GM23248 (cell line): Measurements from ENCODE around the gene ACOT11. TPM values are rescaled to one million over a fixed set of nuclear protein-coding genes. Genes with fewer than 3 reads are reported as not detected.
"Not testable (repeated sequence)": the region's sequence is repeated elsewhere in the genome, so short reads cannot be mapped to it uniquely, and the experiment has no call there.

Experiments used
- DNase-seq: peaks from one replicate; pipeline ENCODE4 v3.0.0-alpha.2; 2015
- H2AFZ ChIP-seq: fragments of 200-600 bp; sonication (generic); 2 replicates; pipeline ENCODE4 v1.6.1; 2016; ENCODE audit warnings: antibody characterized with exemption
- H3F3A ChIP-seq: fragments of 200-600 bp; sonication (generic); 2 replicates; pipeline ENCODE4 v1.6.1; 2016; ENCODE audit warnings: mild to moderate bottlenecking, antibody characterized with exemption, mixed run types; ENCODE audit not compliant: insufficient read depth
- H3K27ac ChIP-seq: fragments of 200-600 bp; sonication (generic); 2 replicates; pipeline ENCODE4 v1.5.1; 2016; ENCODE audit warnings: mild to moderate bottlenecking
- H3K27me3 ChIP-seq: fragments of 200-600 bp; sonication (generic); replicated peaks from 2 replicates; pipeline ENCODE4 v1.6.1; 2016; ENCODE audit warnings: mild to moderate bottlenecking; ENCODE audit not compliant: insufficient read depth
- H3K36me3 ChIP-seq: fragments of 200-600 bp; sonication (generic); 2 replicates; pipeline ENCODE4 v1.6.1; 2016; ENCODE audit warnings: low read depth, mild to moderate bottlenecking
- H3K4me1 ChIP-seq: fragments of 200-600 bp; sonication (generic); 2 replicates; pipeline ENCODE4 v1.6.1; 2016; ENCODE audit warnings: mild to moderate bottlenecking; ENCODE audit not compliant: insufficient read depth
- H3K4me2 ChIP-seq: fragments of 200-600 bp; sonication (generic); one replicate; pipeline ENCODE4 v1.6.1; 2016; ENCODE audit warnings: mild to moderate bottlenecking; ENCODE audit not compliant: unreplicated experiment
- H3K4me3 ChIP-seq: fragments of 200-600 bp; sonication (generic); 2 replicates; pipeline ENCODE4 v1.5.1; 2016; ENCODE audit warnings: mild to moderate bottlenecking
- H3K79me2 ChIP-seq: fragments of 200-600 bp; sonication (generic); 2 replicates; pipeline ENCODE4 v1.6.1; 2016; ENCODE audit warnings: mild to moderate bottlenecking; ENCODE audit not compliant: insufficient read depth
- H3K9ac ChIP-seq: fragments of 200-600 bp; sonication (generic); 2 replicates; pipeline ENCODE4 v1.6.1; 2016; ENCODE audit warnings: mild to moderate bottlenecking
- H3K9me2 ChIP-seq: fragments of 200-600 bp; sonication (generic); 2 replicates; pipeline ENCODE4 v1.6.1; 2016; ENCODE audit warnings: mixed run types, mild to moderate bottlenecking, moderate library complexity; ENCODE audit not compliant: insufficient read depth
- H3K9me3 ChIP-seq: fragments of 200-600 bp; sonication (generic); one replicate; pipeline ENCODE4 v1.6.1; 2017; ENCODE audit warnings: low read depth
- H4K20me1 ChIP-seq: fragments of 200-600 bp; sonication (generic); 2 replicates; pipeline ENCODE4 v1.6.0; 2016; ENCODE audit not compliant: insufficient read depth
- EZH2 ChIP-seq: fragments of 200-600 bp; sonication (generic); IDR thresholded peaks from 2 replicates; pipeline ENCODE4 v1.6.1; 2018; ENCODE audit warnings: antibody characterized with exemption, mild to moderate bottlenecking; ENCODE audit not compliant: insufficient read depth, poor library complexity, severe bottlenecking
- EZH2phosphoT487 ChIP-seq: fragments of 200-600 bp; sonication (generic); IDR thresholded peaks from 2 replicates; pipeline ENCODE4 v1.6.1; 2018; ENCODE audit warnings: antibody characterized with exemption, moderate library complexity, mild to moderate bottlenecking, low read depth; ENCODE audit not compliant: insufficient read depth
- WGBS, 2 experiments: methylation state at CpG; one replicate each; pipeline ENCODE4 v1.1.6; 2015 to 2017; ENCODE audit warnings: low lambda C conversion rate in 2 of 2, low coverage in 1 of 2; ENCODE audit errors: missing lambda C conversion rate in 2 of 2; 5-methylcytosine and 5-hydroxymethylcytosine counted together
- in situ Hi-C: fragments of 300-500 bp; cut with MboI; formaldehyde crosslinking; loops from 2 replicates; pipeline ENCODE4 v1.15.0; 2020
- polyA plus RNA-seq: library from polyadenylated mRNA; unstranded; fragments of >200 nt; fragmentation: Nextera tagmentation; extraction: Ambion mirVana; gene quantifications from 2 replicates; pipeline ENCODE4 v1.2.1, GENCODE V29; 2016
- total RNA-seq: library from RNA; depleted of rRNA; stranded (reverse); fragments of >200 nt; shearing (Covaris generic); gene quantifications from 2 replicates; pipeline ENCODE4 v1.2.3, GENCODE V29; 2014

The ACOT11 gene
- total and polyA plus RNA-seq, 2 experiments from 2014 or later = 3.4 to 3.6 TPM

GRCh38 chr1:54528613-54529012 is 19.4 kb upstream of the ACOT11 start:
- Histone ChIP-seq H3K79me2 (no peaks in the 10 kb centered on the region), H3K4me1 (no peaks in the 10 kb centered on the region), H2AFZ (no peak overlapping the region), H3K4me2 (no peak overlapping the region), H3K9ac (no peak overlapping the region), H3F3A (no peaks in the 10 kb centered on the region), H4K20me1 (no peaks in the 10 kb centered on the region), H3K27ac (no peak overlapping the region), H3K36me3 (no peaks in the 10 kb centered on the region), H3K4me3 (no peak overlapping the region), H3K9me2 (no peaks in the 10 kb centered on the region), H3K27me3 (no peaks in the 10 kb centered on the region), H3K9me3 (no peaks in the 10 kb centered on the region)
- no peak for TF ChIP-seq EZH2phosphoT487
- TF ChIP-seq EZH2 = no peak
- 65 to 73% methylated on average over 1 of the region's 1 CpG for WGBS, 2 experiments
- DNase-seq = no peak
- in situ Hi-C loops = no loop called here

- Histone ChIP-seq H3F3A (no peaks in the 10 kb centered on the region), H4K20me1 (no peaks in the 10 kb centered on the region), H3K9me3 (no peaks in the 10 kb centered on the region), H3K79me2 (no peaks in the 10 kb centered on the region), H3K27me3 (no peaks in the 10 kb centered on the region), H3K36me3 (no peaks in the 10 kb centered on the region), H3K4me1 (no peaks in the 10 kb centered on the region), H3K27ac (no peak overlapping the region), H3K4me2 (no peak overlapping the region), H3K4me3 (no peak overlapping the region), H3K9me2 (no peaks in the 10 kb centered on the region), H3K9ac (no peak overlapping the region), H2AFZ (no peak overlapping the region)
- 95 to 96% methylated on average over 2 of the region's 2 CpGs for WGBS, 2 experiments
- TF ChIP-seq EZH2 (no peak), EZH2phosphoT487 (no peak)
- in situ Hi-C loops = no loop called here
- no peak for DNase-seq
These were observed 16.0 kb upstream of the ACOT11 start for GRCh38 chr1:54532033-54532432.

- H3K27me3 ChIP-seq, H3K4me2 ChIP-seq, H3K9me3 ChIP-seq, H3K9me2 ChIP-seq, H2AFZ ChIP-seq, H3K36me3 ChIP-seq, H3K27ac ChIP-seq, H3F3A ChIP-seq, H3K4me1 ChIP-seq, H3K79me2 ChIP-seq, H4K20me1 ChIP-seq, H3K9ac ChIP-seq, DNase-seq, H3K4me3 ChIP-seq, in situ Hi-C loops: not testable (repeated sequence)
- 79 to 80% methylated on average over 4 of the region's 4 CpGs for WGBS, 2 experiments
These were observed 11.4 kb upstream of the ACOT11 start for GRCh38 chr1:54536656-54537055.

GRCh38 chr1:54537611-54538010 is 10.4 kb upstream of the ACOT11 start:
- 0 out of 2 replicates have a peak, but pooled peaks cover under 1% of the 10 kb centered on the region for H3K4me1 ChIP-seq
- no peak overlapping the region for H3K4me2 ChIP-seq
- H3K9me2 ChIP-seq = no peaks in the 10 kb centered on the region
- H2AFZ ChIP-seq = no peak overlapping the region
- no peak overlapping the region for H3K4me3 ChIP-seq
- TF ChIP-seq EZH2 (no peak), EZH2phosphoT487 (no peak)
- no peaks in the 10 kb centered on the region for H4K20me1 ChIP-seq
- H3K27me3 ChIP-seq = no peaks in the 10 kb centered on the region
- H3K9me3 ChIP-seq = no peaks in the 10 kb centered on the region
- H3K9ac ChIP-seq = no peak overlapping the region
- in situ Hi-C loops = no loop called here
- H3F3A ChIP-seq = no peaks in the 10 kb centered on the region
- DNase-seq = no peak
- H3K36me3 ChIP-seq = no peaks in the 10 kb centered on the region
- no peaks in the 10 kb centered on the region for H3K79me2 ChIP-seq
- WGBS, 2 experiments = 59 to 67% methylated on average over 4 of the region's 4 CpGs
- H3K27ac ChIP-seq = no peak overlapping the region

- Histone ChIP-seq H3K27ac (no peak overlapping the region), H3K36me3 (no peaks in the 10 kb centered on the region), H3K4me2 (no peak overlapping the region), H3K4me1 (peaks cover 10% of the 10 kb centered on the region; the same call in 1 of the 2 replicates), H3K4me3 (no peak overlapping the region), H4K20me1 (no peaks in the 10 kb centered on the region), H3K9ac (no peak overlapping the region), H3K9me3 (no peaks in the 10 kb centered on the region), H3K79me2 (no peaks in the 10 kb centered on the region), H2AFZ (no peak overlapping the region), H3K27me3 (no peaks in the 10 kb centered on the region), H3K9me2 (no peaks in the 10 kb centered on the region), H3F3A (peaks cover 9% of the 10 kb centered on the region)
- WGBS, 2 experiments = 87 to 89% methylated on average over 8 of the region's 8 CpGs
- no peak for DNase-seq
- TF ChIP-seq EZH2phosphoT487 (no peak), EZH2 (no peak)
- in situ Hi-C loops = no loop called here
These were observed 9.5 kb upstream of the ACOT11 start for GRCh38 chr1:54538538-54538937.
